Breast epithelium (tissue), 3 donors: ENCODE measurements around the gene TNNC2.

ENCODE experiments used
- CTCF ChIP-seq, 3 donors: fragments of 450-650 bp; IDR thresholded peaks; one replicate each; pipeline ENCODE4 v1.5.1; 2016 to 2017; ENCODE audit warnings: antibody characterized with exemption in 3 of 3, mild to moderate bottlenecking in 3 of 3, moderate library complexity in 3 of 3
- POLR2AphosphoS5 ChIP-seq, 3 donors: sonication (generic); formaldehyde crosslinking; IDR thresholded peaks; one replicate each; pipeline ENCODE4 v1.6.1; 2017; ENCODE audit warnings: antibody characterized with exemption in 3 of 3

- TF ChIP-seq POLR2AphosphoS5 (IDR thresholded peaks at IDR 0.05) (no peak), CTCF (IDR thresholded peaks at IDR 0.05) (no peak)
Observed at GRCh38 chr20:45863543-45864470, 36.7 kb upstream of the TNNC2 start.
